NT2/D1 (cell line): ENCODE data around the gene MYO1E.

ENCODE experiments used
- DNase-seq: peaks from one replicate; pipeline ENCODE4 v3.0.0-alpha.2; 2011; ENCODE audit warnings: low read depth, low spot score
- H3K27me3 ChIP-seq: 2 replicates; pipeline ENCODE4 v1.6.0; 2011; ENCODE audit warnings: mild to moderate bottlenecking; ENCODE audit not compliant: insufficient read length, insufficient read depth
- H3K36me3 ChIP-seq: 2 replicates; pipeline ENCODE4 v1.6.1; 2011; ENCODE audit warnings: mild to moderate bottlenecking, low read length, mixed read lengths; ENCODE audit not compliant: insufficient read depth, insufficient read length
- H3K4me1 ChIP-seq: 2 replicates; pipeline ENCODE4 v1.5.1; 2011; ENCODE audit not compliant: insufficient read depth, insufficient read length
- H3K4me3 ChIP-seq: 2 replicates; pipeline ENCODE4 v1.5.1; 2011; ENCODE audit warnings: low read depth; ENCODE audit not compliant: insufficient read length
- H3K9ac ChIP-seq: 2 replicates; pipeline ENCODE4 v1.6.0; 2011; ENCODE audit warnings: low read depth; ENCODE audit not compliant: insufficient read length
- H3K9me3 ChIP-seq: 2 replicates; pipeline ENCODE4 v1.5.1; 2011; ENCODE audit warnings: mild to moderate bottlenecking, low read length; ENCODE audit not compliant: insufficient read depth
- SUZ12 ChIP-seq: IDR thresholded peaks from 2 replicates; pipeline ENCODE4 v1.6.1; 2011; ENCODE audit not compliant: insufficient read length, insufficient read depth; ENCODE audit errors: extremely low read depth
- YY1 ChIP-seq: IDR thresholded peaks from 2 replicates; pipeline ENCODE4 v1.6.1; 2011; ENCODE audit not compliant: insufficient read length, insufficient read depth
- ZNF274 ChIP-seq: IDR thresholded peaks from 2 replicates; pipeline ENCODE4 v1.6.1; 2011; ENCODE audit warnings: mild to moderate bottlenecking, low read depth, low read length

MYO1E gene

GRCh38 chr15:59236394-59236793 is 136.3 kb downstream of the MYO1E start:
- no peak for DNase-seq
- Histone ChIP-seq H3K27me3 (no peaks in the 10 kb centered on the region), H3K4me3 (no peak overlapping the region), H3K9ac (no peak overlapping the region), H3K36me3 (peaks cover 3% of the 10 kb centered on the region), H3K4me1 (no peaks in the 10 kb centered on the region), H3K9me3 (no peaks in the 10 kb centered on the region)
- no peak for TF ChIP-seq SUZ12

DNA sequence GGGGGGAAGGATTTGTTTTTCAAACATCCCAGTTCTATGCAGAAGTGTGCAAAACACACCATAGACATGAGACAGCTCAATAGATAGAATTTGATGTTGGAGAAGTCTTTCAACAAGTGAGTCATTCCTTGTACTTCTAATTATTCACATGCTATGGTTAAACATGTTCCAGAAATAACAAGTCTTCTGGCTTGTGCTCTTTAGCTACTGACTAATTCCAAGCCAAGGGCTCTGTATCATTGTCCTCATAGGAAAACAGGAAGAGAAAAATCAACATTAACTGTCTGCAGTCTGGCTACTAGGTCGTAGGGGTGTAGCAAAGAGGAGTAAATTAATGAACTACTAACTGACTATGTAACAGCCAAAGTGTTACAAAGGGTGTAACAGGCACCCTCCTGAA is 140.2 kb downstream of the MYO1E start:
- DNase-seq, result no peak
- Histone ChIP-seq H3K9ac (no peak overlapping the region), H3K27me3 (no peaks in the 10 kb centered on the region), H3K36me3 (peaks cover 8% of the 10 kb centered on the region), H3K4me1 (no peaks in the 10 kb centered on the region), H3K9me3 (no peaks in the 10 kb centered on the region), H3K4me3 (no peak overlapping the region)
- no peak for TF ChIP-seq YY1
- no peak for TF ChIP-seq SUZ12
- TF ChIP-seq ZNF274, result no peak

GRCh38 chr15:59230531-59231055 is 142.1 kb downstream of the MYO1E start:
- H3K36me3 ChIP-seq, result peaks cover 14% of the 10 kb centered on the region
- no peak for DNase-seq
- H3K27me3 ChIP-seq, result no peaks in the 10 kb centered on the region
- no peaks in the 10 kb centered on the region for H3K4me1 ChIP-seq
- H3K9ac ChIP-seq, result no peak overlapping the region
- H3K9me3 ChIP-seq, result no peaks in the 10 kb centered on the region
- no peak overlapping the region for H3K4me3 ChIP-seq
- TF ChIP-seq ZNF274 (no peak), SUZ12 (no peak), YY1 (no peak)

GRCh38 chr15:59229453-59229852 is 143.2 kb downstream of the MYO1E start:
- no peaks in the 10 kb centered on the region for H3K27me3 ChIP-seq
- H3K4me3 ChIP-seq, result no peak overlapping the region
- TF ChIP-seq SUZ12, result no peak
- TF ChIP-seq ZNF274, result no peak
- TF ChIP-seq YY1, result no peak
- H3K9me3 ChIP-seq, result no peaks in the 10 kb centered on the region
- no peaks in the 10 kb centered on the region for H3K4me1 ChIP-seq
- peaks cover 18% of the 10 kb centered on the region for H3K36me3 ChIP-seq
- DNase-seq, result no peak
- H3K9ac ChIP-seq, result no peak overlapping the region

- H3K4me3 ChIP-seq, result no peak overlapping the region
- H3K4me1 ChIP-seq, result no peaks in the 10 kb centered on the region
- TF ChIP-seq ZNF274, result no peak
- no peak for TF ChIP-seq YY1
- TF ChIP-seq SUZ12, result no peak
- no peak for DNase-seq
- H3K9ac ChIP-seq, result no peak overlapping the region
- H3K36me3 ChIP-seq, result peaks cover 23% of the 10 kb centered on the region
- no peaks in the 10 kb centered on the region for H3K9me3 ChIP-seq
- no peaks in the 10 kb centered on the region for H3K27me3 ChIP-seq
These were observed 143.7 kb downstream of the MYO1E start for GRCh38 chr15:59229015-59229414.

- no peak overlapping the region for H3K4me3 ChIP-seq
- no peak for DNase-seq
- peaks cover 42% of the 10 kb centered on the region for H3K36me3 ChIP-seq
- no peaks in the 10 kb centered on the region for H3K27me3 ChIP-seq
- no peak overlapping the region for H3K9ac ChIP-seq
- no peaks in the 10 kb centered on the region for H3K4me1 ChIP-seq
- no peak for TF ChIP-seq SUZ12
- no peak for TF ChIP-seq ZNF274
- no peak for TF ChIP-seq YY1
- H3K9me3 ChIP-seq, result no peaks in the 10 kb centered on the region
These were observed 145.7 kb downstream of the MYO1E start for GRCh38 chr15:59227021-59227420.

DNA sequence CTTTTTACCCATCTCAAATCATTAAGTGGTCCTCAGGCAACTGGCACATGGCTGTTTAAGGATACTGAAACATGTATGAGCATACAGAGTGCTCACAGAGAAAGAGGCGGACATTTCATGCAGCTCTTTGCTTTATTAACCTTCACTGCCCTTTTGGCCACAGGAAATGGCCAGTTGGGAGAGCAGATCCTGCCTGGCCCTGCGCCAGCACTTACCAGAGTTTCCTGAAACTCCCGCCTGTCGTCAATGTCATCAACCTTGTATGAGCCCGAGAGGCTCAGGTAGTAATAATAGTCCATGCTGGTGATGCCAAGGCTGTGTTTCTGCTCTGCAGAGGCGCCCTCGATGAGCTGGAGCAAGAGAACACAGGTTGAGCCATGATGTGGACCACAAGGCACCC is 148.2 kb downstream of the MYO1E start:
- no peak overlapping the region for H3K9ac ChIP-seq
- no peaks in the 10 kb centered on the region for H3K27me3 ChIP-seq
- H3K36me3 ChIP-seq, result peaks cover 43% of the 10 kb centered on the region
- H3K4me1 ChIP-seq, result no peaks in the 10 kb centered on the region
- H3K9me3 ChIP-seq, result no peaks in the 10 kb centered on the region
- DNase-seq, result no peak
- TF ChIP-seq YY1 (no peak), SUZ12 (no peak), ZNF274 (no peak)
- no peak overlapping the region for H3K4me3 ChIP-seq

GRCh38 chr15:59223736-59224135 is 148.9 kb downstream of the MYO1E start:
- no peaks in the 10 kb centered on the region for H3K27me3 ChIP-seq
- no peak overlapping the region for H3K9ac ChIP-seq
- no peaks in the 10 kb centered on the region for H3K9me3 ChIP-seq
- DNase-seq, result no peak
- H3K4me1 ChIP-seq, result no peaks in the 10 kb centered on the region
- no peak for TF ChIP-seq SUZ12
- no peak for TF ChIP-seq YY1
- no peak for TF ChIP-seq ZNF274
- H3K4me3 ChIP-seq, result no peak overlapping the region
- H3K36me3 ChIP-seq, result peaks cover 42% of the 10 kb centered on the region
